NCI-H2107 treated with DMSO at 0.1 percent for 48 hours (cell line): Measurements from ENCODE around the gene GPR89B.
"Not testable (repeated sequence)": the region's sequence is repeated elsewhere in the genome, so short reads cannot be mapped to it uniquely, and the experiment has no call there.

Experiments used
- DNase-seq: peaks from one replicate; lab custom pipeline; 2025; ENCODE audit not compliant: unreplicated experiment; lab: John Stamatoyannopoulos, UW

The GPR89B gene

DNA sequence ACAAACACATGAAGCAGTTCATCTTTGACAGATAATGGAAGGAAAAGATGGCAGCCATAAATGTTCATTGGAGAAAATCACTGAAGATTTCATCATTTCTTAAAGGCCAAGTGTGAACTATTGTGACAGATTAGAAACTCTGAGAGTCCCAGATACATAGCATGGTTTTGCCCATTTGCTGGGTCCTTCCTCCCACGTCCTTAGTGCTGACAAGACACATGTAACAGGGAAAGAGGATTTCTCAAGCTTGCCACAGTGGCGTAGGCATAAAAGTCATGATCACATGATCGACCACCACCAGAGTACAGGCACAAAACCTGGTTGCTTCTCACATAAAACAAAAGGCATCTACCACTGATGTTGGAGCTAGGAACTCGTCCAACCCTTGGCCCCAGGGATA, 98.8 kb downstream of the GPR89B start:
- DNase-seq: not testable (repeated sequence)

DNA sequence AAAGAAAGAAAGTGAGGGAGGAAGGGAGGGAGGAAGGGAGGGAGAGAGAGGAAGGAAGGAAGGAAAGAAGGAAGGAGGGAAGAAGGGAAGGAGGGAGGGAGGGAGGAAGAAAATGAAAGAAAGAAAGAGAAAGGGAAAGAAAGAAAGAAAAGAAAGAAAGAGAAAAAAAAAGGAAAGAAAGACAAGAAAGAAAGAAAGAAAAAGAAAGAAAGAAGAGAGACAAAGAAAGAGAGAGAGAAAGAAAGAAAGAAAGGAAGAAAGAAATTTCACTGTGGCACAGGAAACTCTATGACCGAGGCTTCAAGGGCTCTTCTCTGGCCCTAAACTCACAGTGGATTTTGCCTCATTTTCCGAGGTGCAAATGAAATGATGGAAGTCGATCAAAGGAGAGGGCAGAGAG, 104.0 kb downstream of the GPR89B start:
- DNase-seq: not testable (repeated sequence)

GRCh38 chr1:148032690-148033089, 104.5 kb downstream of the GPR89B start:
- not testable (repeated sequence) for DNase-seq

DNA sequence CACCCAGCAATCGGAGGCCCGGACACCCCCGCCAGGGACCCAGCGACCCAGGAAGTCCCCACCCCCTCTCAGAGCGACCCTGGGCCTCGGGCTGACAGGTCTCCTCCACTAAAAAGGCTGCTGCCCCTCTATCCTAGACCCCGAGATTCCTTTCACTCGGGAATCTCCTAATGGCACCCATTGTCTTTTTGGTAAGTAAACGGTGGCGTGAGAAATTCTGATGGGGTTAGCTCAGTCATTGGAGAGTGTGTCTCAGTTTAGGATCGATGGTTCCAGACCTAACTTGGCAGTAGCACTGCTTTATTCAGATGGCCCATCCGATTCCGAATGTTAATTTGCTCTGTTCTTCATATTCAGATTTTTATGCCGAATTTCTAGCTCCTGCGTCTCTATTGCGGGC, 104.9 kb downstream of the GPR89B start:
- not testable (repeated sequence) for DNase-seq

- not testable (repeated sequence) for DNase-seq
These were observed 109.7 kb downstream of the GPR89B start for GRCh38 chr1:148037850-148038461.

GRCh38 chr1:148038462-148039333, 110.5 kb downstream of the GPR89B start:
- not testable (repeated sequence) for DNase-seq
